ENCODE data around the gene SLC38A1.
"Not testable (repeated sequence)": the region's sequence is repeated elsewhere in the genome, so short reads cannot be mapped to it uniquely, and the experiment has no call there.

Gene SLC38A1

DNA sequence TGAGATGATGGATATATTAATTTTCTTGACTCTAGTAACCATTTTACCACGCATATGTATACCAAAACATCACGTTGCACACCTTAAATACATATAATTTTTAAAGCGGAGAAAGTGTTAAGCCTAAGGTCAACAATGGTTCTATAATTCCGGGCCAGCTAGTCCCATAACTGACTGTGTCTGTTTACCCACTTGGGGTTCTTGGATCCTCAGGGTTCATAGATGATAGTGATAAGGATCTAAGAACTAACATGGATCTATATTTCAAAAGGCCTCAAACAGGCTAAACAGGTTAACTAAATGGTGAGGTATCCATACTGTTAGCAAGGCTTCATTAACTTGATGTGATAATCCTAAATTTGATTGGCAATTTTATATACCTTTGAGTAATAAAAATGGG is 9.8 kb downstream of the SLC38A1 start:
- TF ChIP-seq ZNF274 (IDR thresholded peaks at IDR 0.05; ENCODE audit: low read depth, low read length): no peak
- H3K4me3 ChIP-seq (ENCODE audit: low read length): no peak overlapping the region

DNA sequence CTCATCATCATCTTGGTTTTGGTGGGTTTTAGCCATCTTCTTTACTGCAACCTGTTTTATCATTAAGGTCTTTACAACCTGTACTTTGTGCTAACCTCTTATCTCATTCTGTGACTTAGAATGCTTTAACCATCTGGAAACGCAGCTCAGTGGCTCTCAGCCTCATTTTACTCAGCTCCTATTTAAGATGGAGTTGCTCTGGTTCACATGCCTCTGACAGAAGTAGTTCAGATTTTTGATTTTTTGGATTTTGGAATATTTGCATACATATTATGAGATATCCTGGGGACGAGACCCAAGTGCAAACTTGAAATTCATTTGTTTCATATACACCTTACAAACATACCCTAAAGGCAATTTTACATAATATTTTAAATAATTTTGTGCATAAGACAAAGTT is 10.7 kb downstream of the SLC38A1 start:
- no peak overlapping the region for H3K4me3 ChIP-seq (ENCODE audit: low read length)
- no peak for TF ChIP-seq ZNF274 (IDR thresholded peaks at IDR 0.05; ENCODE audit: low read depth, low read length)

DNA sequence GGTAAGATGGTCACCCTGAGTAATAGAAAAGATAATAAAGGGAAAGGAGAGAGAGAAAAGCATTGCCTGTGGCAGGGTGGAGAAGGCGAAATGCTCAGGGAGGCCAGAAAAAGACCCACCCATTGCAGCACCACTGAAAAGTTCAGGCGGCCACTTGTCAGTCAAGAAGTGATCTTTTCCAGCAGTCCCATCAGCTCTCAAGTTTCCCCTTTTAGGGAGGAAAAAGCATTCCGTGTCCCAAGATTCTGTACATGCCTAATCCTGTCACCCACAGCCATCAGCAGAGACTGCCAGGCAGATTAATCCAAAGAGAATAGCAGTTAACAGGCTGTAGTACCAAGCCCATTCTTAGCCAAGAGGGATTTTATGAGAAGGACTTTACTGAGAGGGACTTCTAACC is 11.9 kb downstream of the SLC38A1 start:
- H3K4me3 ChIP-seq (ENCODE audit: low read length): no peak overlapping the region
- no peak for TF ChIP-seq ZNF274 (IDR thresholded peaks at IDR 0.05; ENCODE audit: low read depth, low read length)

DNA sequence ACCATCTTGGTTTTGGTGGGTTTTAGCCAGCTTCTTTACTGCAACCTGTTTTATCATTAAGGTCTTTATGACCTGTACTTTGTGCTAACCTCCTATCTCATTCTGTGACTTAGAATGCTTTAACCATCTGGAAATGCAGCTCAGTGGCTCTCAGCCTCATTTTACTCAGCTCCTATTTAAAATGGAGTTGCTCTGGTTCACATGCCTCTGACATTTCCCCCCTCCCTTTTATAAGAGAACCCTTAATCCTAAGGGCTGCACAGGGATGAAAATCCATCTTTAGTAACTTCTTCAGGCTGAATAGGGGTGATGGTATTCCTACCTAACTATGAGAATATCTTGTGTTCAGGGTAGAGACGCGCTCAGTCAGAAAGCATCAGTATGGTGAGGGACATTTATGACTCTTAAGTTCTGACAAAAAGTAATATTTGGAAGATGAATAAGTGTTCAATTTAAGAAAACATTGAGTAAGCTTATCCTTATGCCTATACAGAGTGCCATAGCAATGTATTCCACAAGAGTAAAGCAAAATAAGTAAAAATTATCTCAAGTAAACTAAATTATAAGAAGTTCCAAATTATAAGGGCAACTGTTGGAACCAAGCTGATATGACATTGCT is 15.2 kb downstream of the SLC38A1 start:
- H3K4me3 ChIP-seq (ENCODE audit: low read length): no peak overlapping the region

DNA sequence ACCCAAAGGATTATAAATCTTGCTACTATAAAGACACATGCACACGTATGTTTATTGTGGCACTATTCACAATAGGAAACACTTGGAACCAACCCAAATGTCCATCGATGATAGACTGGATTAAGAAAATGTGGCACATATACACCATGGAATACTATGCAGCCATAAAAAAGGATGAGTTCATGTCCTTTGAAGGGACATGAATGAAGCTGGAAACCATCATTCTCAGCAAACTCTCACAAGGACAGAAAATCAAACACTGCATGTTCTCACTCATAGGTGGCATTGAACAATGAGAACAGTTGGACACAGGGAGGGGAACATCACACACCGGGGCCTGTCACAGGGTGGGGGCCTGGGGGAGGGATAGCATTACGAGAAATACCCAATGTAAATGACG is 16.8 kb downstream of the SLC38A1 start:
- not testable (repeated sequence) for H3K4me3 ChIP-seq (ENCODE audit: low read length)

More for the DNA sequence above, 15.2 kb downstream of the SLC38A1 start:
- TF ChIP-seq ZNF274 (IDR thresholded peaks at IDR 0.05; ENCODE audit: low read depth, low read length): no peak

DNA sequence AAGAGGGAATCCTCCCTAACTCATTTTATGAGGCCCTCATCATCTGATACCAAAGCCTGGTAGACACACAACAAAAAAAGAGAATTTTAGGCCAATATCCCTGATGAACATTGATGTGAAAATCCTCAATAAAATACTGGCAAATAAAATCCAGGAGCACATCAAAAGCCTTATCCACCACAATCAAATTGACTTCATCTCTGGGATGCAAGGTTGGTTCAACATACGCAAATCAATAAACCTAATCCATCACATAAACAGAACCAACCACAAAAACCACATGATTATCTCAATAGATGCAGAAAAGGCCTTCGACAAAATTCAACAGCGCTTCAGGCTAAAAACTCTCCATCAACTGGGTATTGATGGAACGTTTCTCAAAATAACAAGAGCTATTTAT is 18.9 kb downstream of the SLC38A1 start:
- H3K4me3 ChIP-seq (ENCODE audit: low read length): not testable (repeated sequence)

DNA sequence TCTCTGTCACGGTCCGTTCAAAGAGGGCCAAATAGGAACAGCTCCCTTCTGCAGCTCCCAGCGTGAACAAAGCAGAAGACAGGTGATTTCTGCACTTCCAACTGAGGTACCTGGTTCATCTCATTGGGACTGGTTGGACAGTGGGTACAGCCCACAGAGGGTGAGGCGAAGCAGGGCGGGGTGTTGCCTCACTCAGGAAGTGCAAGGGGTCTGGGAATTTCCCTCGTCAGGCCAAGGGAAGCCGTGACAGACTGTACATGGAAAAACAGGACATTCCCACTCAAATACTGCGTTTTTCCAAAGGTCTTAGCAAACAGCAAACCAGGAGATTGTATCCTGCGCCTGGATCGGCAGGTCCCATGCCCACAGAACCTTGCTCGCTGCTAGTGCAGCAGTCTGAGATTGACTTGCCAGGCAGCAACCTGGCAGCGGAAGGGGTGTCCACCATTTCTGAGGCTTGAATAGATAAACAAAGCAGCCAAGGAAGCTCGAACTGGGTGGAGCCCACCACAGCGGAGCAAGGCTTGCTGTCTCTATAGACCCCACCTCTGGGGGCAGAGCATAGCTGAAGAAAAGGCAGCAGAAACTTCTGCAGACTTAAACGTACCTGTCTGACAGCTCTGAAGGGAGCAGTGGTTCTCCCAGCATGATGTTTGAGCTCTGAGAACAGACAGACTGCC is 22.7 kb downstream of the SLC38A1 start:
- no peak for TF ChIP-seq ZNF274 (IDR thresholded peaks at IDR 0.05; ENCODE audit: low read depth, low read length)
- no peak overlapping the region for H3K4me3 ChIP-seq (ENCODE audit: low read length)

DNA sequence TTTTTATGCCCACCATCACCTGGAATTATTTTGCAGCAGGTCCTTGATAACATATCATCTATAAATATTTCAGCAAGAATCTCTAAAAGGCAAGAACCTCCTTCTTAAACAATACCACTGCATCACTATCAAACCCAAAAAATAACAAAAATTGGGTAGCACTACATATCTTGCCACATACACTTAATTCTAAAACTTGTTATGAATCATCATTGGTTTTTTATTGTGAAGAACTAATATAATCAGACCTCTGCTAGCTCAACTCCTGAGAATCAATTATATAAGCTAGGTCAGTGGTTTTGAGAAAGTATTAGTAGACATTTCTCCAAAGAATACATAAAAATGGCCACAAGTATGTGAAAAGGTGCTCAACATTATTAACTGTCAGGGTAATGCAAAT is 23.8 kb downstream of the SLC38A1 start:
- TF ChIP-seq ZNF274 (IDR thresholded peaks at IDR 0.05; ENCODE audit: low read depth, low read length): no peak

DNA sequence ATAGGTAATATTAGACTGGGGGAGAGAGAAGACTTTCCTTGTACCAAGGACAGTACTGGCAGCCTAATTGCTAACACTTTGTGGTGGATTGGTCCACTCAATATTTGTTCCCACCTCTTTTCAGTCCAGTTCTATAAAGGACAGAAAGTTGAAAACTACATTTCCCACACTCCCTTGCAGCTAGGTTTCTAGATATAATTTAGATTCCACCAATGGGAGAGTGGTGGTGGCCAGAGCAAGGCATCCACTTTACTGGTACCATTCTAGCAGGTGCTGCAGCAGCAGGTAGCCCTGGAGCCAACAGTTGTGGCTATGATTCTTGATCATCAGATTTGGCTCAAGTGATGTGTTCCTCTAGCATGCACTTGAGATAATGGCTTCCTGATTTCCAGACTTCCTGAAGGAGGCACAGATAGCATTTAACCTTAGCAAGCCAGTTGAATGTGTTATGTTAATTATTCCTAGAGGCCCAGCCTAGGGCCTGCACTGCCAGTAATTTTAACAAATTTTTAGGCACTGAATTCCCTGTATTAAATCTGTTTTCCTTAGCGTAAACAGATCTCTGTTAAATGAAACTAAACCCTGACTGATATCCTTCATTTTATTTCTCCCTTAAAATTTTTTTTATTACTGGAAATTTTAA is 24.4 kb downstream of the SLC38A1 start:
- TF ChIP-seq ZNF274 (IDR thresholded peaks at IDR 0.05; ENCODE audit: low read depth, low read length): no peak
- no peak overlapping the region for H3K4me3 ChIP-seq (ENCODE audit: low read length)

More for the DNA sequence above, 23.8 kb downstream of the SLC38A1 start:
- no peak overlapping the region for H3K4me3 ChIP-seq (ENCODE audit: low read length)

DNA sequence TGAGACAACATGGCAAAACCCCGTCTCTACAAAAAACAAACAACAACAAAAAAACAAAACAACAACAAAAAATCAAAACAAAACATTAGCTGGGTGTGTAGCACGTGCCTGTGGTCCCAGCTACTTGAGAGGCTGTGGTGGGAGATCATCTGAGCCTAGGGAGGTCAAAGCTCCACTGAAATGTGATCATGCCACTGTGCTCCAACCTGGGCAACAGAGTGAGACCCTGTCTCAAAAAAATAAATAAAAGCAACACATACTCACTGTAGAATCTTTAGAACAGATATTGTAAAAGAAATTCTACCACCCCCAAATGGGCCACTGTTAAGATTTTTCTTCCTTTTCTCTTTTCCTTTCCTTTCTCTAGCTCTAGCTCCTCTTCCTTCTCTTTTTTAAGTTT is 26.3 kb downstream of the SLC38A1 start:
- TF ChIP-seq ZNF274 (IDR thresholded peaks at IDR 0.05; ENCODE audit: low read depth, low read length): no peak
- no peak overlapping the region for H3K4me3 ChIP-seq (ENCODE audit: low read length)

DNA sequence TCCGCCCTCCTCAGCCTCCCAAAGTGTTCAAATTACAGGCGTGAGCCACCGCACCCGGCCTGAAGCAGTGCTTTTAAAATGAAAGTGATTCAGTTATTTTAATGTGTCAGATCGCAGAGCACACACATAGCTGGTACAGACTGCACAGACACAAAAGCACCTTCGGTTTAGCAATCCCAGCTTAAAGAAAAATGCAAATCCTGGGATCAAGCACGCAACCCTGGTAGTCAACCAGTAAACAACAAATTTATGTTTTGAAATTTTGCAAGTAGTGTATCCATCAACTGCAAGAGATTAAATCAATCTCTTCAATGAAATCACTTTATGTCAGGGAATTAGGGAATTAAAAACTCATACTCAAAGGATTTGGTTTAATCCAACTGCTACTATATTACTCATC is 28.4 kb downstream of the SLC38A1 start:
- no peak overlapping the region for H3K4me3 ChIP-seq (ENCODE audit: low read length)
- TF ChIP-seq ZNF274 (IDR thresholded peaks at IDR 0.05; ENCODE audit: low read depth, low read length): no peak

DNA sequence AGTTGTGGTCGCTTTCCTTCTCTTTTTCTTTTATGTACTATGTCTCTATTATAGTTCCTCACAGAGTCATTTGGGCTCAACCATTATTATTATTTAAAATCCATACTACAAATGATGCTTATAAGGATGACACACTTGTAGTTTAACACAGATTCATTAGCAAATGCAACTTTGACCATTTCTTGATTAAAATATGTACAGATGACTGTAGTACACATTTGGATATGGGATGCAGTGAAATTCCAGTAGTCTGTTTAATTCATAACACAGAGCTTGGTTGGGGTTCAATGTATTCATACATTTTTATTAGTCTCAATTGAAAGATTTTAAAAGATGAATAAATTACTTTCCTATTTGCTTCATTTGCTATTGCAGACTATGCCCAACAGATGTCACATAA is 30.0 kb downstream of the SLC38A1 start:
- no peak overlapping the region for H3K4me3 ChIP-seq (ENCODE audit: low read length)
- TF ChIP-seq ZNF274 (IDR thresholded peaks at IDR 0.05; ENCODE audit: low read depth, low read length): no peak

DNA sequence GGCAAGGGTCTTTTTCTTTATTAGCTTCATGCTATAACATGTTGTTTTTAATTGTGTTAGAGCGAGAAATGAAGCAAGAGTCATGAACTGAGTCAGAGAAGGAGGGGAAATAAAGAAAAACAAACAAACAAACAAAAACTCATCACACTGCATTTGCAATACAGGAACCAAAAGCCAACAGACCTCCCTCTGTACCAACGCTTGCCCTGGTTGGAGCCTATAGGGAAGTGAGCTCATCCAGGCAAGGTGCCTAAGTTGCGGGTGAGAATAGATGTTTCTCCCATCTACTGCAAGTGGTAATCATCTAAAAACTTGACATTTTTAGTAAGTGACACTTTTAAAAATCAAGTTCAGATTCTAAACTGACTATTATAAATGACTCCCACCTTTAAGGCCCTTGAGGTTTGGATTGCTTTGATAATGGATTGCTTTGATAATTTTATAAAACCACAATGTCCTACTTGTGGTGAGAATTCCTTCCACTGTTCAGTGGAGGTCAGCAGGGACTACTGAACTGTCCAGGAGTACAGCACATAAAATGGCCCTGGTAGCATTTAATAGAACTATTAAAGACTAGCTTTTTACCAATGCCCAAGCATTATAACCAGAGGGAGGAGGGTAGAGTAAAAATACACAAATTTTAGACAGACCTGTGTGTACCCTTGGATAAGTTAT is 31.3 kb downstream of the SLC38A1 start:
- no peak for TF ChIP-seq ZNF274 (IDR thresholded peaks at IDR 0.05; ENCODE audit: low read depth, low read length)
- no peak overlapping the region for H3K4me3 ChIP-seq (ENCODE audit: low read length)

DNA sequence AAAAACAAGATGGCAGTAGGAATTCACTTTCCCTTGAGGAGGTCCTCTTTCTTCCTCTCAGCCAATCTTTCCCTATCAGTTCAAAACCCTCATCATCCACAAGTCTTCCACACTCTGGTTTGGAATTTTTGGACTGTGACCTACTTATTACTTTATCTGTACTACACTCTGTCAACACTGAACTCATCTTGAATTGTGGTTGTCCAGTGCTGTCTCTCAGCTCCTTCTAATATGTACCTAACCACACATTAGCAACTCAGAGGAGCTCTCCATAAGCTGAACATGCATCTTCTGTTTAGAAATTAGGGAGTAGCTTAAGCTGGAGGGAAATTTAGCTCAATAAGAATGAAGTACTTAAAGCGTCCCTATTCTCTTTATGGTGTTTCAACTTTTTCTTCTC is 34.8 kb downstream of the SLC38A1 start:
- no peak overlapping the region for H3K4me3 ChIP-seq (ENCODE audit: low read length)
- no peak for TF ChIP-seq ZNF274 (IDR thresholded peaks at IDR 0.05; ENCODE audit: low read depth, low read length)

DNA sequence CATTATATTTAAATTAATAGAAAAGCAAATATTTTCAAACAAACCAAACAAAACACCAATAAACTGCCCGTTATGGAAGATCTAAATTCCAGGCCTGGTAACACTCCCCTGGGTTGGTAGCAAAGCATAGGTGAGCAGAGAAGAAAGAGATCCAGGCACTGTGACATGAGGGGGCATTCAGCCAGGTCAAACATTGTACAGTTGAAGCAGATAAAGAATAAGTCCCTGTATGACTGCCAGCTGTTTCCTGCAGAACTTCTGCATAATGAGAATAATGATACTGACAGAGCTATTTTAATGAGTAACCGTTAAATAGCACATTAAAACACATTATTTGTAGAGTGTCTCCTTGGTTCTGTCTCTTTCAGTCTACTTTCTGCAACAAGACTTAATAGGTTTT is 35.4 kb downstream of the SLC38A1 start:
- TF ChIP-seq ZNF274 (IDR thresholded peaks at IDR 0.05; ENCODE audit: low read depth, low read length): no peak
- no peak overlapping the region for H3K4me3 ChIP-seq (ENCODE audit: low read length)

Measured in GM08714 (cell line).